HCEC 1CT (cell line): ENCODE data around the gene GBP6.
"Not testable (repeated sequence)": the region's sequence is repeated elsewhere in the genome, so short reads cannot be mapped to it uniquely, and the experiment has no call there.

Source experiments
- DNase-seq: peaks from one replicate; pipeline ENCODE4 v3.0.0-alpha.2; 2017

The GBP6 gene

DNA sequence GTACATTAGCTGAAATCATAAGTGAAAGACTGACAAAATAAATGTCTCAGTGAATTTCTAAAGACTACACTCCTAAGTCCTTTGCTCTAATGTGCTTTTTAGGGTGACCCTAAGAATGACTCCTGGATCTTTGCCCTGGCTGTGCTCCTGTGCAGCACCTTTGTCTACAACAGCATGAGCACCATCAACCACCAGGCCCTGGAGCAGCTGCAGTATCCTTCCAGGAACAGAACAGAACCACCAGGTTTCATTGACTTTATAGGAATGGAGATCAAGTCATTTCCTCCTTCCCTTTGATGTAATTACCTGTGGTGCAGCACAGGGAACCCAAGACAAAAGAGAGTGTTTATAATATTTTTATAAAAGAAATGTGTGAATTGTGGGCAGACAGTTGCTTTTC is 14.1 kb downstream of the GBP6 start:
- no peak for DNase-seq

DNA sequence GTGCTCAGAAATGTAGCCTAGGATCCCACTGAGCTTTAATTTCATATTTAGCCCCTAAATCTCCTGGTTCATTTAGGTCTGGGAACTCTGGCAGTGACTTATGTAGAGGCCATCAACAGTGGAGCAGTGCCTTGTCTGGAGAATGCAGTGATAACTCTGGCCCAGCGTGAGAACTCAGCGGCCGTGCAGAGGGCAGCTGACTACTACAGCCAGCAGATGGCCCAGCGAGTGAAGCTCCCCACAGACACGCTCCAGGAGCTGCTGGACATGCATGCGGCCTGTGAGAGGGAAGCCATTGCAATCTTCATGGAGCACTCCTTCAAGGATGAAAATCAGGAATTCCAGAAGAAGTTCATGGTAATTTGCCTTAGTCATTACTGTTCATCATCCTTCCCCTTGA is 17.8 kb downstream of the GBP6 start:
- DNase-seq, result no peak

DNA sequence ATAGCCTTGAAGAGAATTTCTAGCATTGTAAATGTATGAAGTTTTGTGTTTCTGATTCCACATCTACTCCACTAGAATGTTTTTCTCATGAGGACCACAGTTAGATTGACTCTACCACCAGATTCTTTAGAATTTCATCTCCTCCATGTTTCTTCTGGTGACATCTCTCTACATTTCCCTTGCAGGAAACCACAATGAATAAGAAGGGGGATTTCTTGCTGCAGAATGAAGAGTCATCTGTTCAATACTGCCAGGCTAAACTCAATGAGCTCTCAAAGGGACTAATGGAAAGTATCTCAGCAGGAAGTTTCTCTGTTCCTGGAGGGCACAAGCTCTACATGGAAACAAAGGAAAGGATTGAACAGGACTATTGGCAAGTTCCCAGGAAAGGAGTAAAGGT is 18.6 kb downstream of the GBP6 start:
- no peak for DNase-seq

DNA sequence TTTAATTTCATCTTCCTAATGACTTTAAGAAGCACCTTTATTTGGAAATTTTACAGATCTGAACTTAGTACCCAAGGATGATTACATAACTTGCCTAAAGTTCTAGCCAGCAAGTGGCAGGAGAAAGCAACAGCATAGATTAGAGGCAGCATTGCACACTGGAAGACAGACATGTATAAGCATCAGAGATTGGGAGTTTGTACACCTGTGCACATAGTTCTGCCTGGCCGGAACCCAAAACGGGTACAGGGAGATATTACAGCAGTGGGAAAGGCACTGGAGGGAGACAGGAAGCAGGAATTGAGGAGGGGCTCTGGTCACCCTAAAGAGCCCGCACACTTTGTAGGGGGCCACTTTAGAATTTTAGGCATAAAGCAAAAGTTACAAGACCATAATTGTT is 19.3 kb downstream of the GBP6 start:
- no peak for DNase-seq

DNA sequence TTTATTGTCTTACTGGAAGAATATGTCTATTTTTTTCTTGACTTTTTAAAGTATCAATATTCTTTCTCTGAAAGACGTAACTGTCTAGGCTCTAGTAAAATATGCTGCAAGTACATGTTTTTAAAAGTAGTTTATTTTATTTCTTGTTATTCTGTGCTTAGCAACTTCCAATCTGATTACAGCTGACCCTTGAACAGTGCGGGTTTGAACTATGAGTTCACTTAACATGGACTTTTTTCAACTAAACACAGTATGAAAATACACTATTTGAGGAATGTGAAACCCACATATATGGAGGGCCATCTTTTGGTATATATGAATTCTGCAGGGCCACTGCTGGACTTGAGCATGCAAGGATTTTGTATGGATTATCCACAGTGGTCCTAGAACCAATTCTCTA is 26.8 kb downstream of the GBP6 start:
- no peak for DNase-seq

DNA sequence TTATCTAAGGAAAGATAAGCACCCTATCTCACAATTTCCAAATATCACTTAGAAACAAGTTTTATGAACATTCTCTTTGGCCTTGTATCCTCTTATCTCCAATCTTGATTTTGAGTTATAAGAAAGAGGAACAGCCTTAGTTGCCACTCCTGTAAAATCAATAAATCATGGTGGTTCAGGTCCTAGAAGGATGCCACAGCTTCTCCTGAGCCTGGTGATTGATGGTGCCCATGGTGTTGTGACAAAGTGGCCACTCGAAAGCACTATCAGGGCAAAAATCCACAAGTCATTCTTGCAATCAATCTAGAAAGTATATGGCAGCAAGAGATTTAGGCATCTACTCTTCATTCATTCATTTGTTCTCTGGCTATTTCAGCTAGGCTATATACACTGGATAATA is 27.8 kb downstream of the GBP6 start:
- DNase-seq, result no peak

DNA sequence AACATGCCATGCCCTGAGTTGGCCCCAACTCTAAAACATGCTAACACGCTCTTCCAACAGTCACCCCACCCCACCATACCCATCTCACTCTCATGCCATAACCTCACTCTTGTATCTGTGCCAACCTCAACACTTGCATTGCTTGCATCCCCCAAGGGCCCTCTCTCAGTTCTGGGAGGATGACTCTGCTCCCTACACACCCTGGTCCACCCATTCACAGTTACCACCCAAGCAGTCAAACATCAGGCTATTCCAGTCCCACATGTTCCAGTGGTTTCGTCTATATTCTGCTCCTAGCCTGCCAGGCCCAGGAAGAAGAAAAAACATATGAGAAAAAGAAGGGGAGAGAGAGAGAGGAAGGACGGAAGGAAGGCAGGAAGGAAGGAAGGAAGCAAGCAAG is 31.0 kb downstream of the GBP6 start:
- no peak for DNase-seq

DNA sequence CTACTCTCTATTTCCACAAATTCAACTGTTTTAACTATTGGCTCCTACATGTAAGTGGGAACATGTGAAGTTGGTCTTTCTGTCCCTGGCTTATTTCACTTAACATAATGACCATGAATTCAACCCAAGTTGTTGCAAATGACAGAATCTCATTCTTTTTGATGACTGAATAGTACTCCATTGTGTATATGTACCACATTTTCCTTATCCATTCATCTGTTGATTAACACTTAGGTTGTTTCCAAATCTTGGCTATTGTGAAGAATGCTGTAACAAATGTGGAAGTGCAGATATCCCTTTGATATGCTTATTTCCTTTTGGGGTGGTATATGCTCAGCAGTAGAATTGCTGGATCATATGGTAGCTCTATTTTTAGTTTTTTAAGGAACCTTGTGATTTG is 33.0 kb downstream of the GBP6 start:
- DNase-seq, result no peak

DNA sequence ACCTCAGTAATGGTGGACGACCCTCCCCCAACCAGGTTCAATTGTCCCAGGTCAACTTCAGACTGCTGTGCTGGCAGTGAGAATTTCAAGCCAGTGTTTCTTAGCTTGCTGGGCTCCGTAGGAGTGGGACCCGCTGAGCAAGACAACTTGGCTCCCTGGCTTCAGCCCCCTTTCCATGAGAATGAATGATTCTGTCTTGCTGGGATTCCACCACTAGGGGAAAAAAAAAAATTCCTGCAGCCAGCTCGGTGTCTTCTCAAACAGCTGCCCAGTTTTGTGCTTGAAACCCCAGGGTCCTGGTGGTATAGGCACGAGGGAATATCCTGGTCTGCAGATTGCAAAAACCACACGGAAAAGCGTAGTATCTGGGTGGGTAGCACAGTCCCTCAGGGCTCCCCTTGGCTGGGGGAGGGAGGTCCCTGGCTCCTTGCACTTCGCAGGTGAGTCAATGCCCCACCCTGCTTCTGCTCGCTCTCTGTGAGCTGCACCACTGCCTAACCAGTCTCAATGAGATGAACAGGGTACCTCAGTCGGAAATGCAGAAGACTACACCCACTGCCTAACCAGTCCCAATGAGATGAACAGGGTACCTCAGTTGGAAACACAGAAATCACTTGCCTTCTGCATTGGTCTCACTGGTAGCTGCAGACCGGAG is 41.5 kb downstream of the GBP6 start:
- no peak for DNase-seq

DNA sequence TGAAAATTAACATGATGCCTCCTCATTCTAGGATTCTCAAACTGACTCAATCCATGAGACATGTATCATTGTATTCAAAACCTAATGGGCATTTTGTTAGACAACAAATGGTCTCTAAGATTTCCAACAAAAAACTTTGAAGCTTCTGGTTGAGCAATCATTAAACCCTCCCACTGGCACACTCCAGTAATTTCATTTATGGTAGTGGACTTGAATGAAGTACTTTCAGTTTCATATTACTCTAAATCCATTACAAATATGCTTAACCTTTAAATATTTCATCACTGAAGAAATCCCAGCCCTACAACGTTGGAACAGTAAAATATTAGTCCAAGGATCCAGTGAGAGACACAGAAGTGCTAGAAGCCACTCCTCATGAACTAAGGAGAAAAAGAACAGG is 43.5 kb downstream of the GBP6 start:
- DNase-seq, result no peak

DNA sequence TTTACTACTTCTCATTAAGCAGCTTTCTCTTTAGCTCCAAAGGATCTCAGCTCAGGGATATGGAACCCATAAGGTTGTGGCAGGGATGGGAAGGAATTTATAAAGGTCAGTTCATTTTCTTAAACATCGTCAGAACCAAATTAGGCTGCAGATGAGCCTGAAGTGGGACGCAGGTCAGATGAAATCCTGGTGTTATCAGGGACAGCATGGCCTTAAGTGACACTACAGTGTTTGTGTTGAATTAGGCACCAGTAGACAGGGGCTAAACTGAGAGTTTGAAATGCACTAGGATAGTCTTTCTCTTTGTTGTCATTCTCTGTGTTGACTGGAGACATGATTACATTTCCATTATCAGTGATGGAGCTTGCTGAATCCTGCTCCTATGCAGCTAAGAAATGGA is 43.9 kb downstream of the GBP6 start:
- DNase-seq, result not testable (repeated sequence)

DNA sequence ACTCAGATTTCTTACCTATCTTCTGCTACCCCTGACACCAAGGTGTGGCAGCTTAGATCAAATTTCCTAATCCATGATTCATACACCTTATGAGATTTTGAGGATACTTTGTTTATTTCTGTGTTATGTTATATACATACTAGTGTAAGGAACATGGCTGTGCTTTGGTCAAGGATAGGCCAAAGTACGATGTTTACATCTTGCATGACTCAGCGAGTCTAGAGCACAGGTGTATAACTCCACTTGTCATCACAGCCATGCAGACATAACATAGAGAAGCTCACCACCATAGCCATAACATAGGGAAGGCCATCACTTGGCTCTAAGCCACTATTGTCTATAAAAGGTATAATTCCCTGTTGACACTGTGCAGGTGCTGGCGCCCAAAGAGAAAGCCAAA is 61.2 kb downstream of the GBP6 start:
- DNase-seq, result no peak

DNA sequence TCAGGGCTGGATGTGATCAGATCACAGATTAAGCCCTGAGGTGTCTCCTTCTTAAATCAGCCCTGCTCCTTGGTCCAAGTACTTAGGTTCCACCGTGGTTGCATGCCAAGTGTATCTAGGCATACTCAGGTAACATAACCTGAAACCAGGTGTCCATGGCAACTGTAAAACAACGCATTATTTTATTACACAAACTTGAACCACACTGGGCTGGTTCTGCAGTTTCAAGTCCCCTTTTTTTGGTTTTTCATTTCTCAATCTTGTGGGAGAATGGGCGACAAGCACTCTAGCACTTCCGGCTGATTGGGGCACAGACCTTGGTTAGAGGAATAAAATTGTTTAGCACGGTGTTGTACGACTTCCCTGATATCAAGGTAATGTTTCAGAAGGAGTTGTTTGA is 65.2 kb downstream of the GBP6 start:
- no peak for DNase-seq

DNA sequence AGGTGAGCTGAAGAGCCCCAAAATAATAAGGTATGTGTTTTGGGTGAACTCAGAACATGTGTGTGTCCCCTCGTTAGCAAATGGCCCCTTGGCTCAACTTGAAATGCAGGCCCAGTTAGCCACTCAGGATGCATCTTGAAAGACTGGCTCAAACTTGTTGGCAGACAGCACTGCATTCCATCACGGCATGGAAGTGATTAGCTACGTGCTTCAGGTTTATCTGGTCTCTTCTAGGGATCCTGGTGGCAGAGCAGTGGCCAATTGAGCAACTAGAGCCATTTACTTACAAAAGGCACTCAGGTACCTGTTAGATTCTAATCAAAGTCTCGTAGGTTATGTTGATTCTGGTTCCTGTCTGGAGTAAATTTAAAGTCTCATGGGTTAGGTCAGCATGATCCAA is 65.8 kb downstream of the GBP6 start:
- not testable (repeated sequence) for DNase-seq

DNA sequence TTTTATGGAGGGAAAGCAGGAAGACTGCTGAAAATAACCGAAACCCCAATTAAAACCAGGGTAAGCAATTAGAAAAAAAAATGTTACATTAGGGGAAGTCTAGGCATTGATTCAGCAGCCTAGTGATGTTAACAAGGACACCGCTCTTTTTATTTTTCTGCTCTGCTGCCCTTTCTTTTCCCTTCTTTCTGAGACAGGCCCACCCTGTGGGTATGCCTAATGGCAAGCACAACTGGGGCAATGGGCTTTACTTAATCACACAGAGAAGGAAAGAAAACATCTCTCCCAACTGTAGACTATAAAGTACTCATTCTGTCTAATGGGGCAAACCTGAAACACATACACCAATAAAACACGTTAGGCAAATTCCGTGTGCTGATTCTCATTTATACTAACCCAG is 69.6 kb downstream of the GBP6 start:
- DNase-seq, result no peak

DNA sequence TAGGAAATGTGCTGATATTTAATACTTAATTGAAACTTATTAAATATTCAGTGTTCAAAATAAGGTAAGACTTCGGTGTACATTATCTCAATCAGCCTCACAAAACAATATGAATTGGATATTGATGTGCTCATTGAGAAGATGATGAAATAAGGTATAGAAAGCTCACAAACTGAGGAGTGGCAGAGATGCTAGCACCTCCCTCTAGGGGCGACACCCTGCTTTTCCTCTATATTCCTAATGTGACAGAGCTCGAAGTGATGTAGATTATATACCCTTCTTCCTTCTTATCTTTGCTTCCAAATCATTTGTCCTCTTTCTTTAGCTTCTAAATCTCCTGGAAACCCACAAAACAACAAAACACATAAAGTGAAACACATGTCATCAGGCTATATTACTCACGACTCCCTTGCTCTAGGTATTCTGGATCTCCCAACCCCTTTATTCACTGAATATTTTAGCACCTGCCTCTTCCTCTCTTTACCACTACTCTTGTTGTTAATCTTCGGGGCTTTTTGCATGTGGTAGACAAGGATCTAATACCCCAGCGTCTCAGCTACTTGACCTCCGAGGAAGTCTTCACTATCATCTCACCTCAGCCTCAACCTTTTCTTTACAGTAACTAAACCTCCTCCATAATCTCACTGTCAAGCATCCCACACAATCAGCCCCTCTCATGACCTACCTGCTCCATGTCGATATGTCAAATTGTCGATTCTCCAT is 70.4 kb downstream of the GBP6 start:
- DNase-seq, result not testable (repeated sequence)
